HepG2 (cell line): Measurements from ENCODE around the gene CRAT. TPM values are rescaled to one million over a fixed set of nuclear protein-coding genes. Genes with fewer than 3 reads are reported as not detected.
A peak's percentile ranks its signal among the peaks of the same experiment; 100 is the strongest.

ENCODE experiments used
- FOSL2 ChIP-seq: sonication (generic); formaldehyde crosslinking; IDR thresholded peaks from 2 replicates; pipeline ENCODE4 v1.4.0; 2020; ENCODE audit warnings: missing genetic modification reagents
- FOXA3 ChIP-seq: IDR thresholded peaks from 2 replicates; pipeline ENCODE4 v1.6.1; 2016; ENCODE audit warnings: missing genetic modification reagents, missing compliant biosample characterization
- HNRNPH1 ChIP-seq: fragments of 200-400 bp; formaldehyde crosslinking; optimal IDR thresholded peaks from 2 replicates; pipeline ENCODE3; 2017; ENCODE audit warnings: mild to moderate bottlenecking, low read depth, low read length
- HNRNPL ChIP-seq: fragments of 200-400 bp; formaldehyde crosslinking; IDR thresholded peaks from 2 replicates; pipeline ENCODE4 v1.6.1; 2017; ENCODE audit warnings: mild to moderate bottlenecking, low read depth, low read length
- JDP2 ChIP-seq: sonication (generic); formaldehyde crosslinking; IDR thresholded peaks from 2 replicates; pipeline ENCODE4 v1.8.1; 2022; ENCODE audit warnings: missing genetic modification reagents, borderline replicate concordance
- NCOR1 ChIP-seq: fragments of 200-600 bp; sonication (generic); IDR thresholded peaks from 2 replicates; pipeline ENCODE4 v1.7.0; 2017; ENCODE audit warnings: antibody characterized with exemption, low read length, borderline replicate concordance
- NR2C2 ChIP-seq: sonication (generic); formaldehyde crosslinking; IDR thresholded peaks from 2 replicates; pipeline ENCODE4 v1.4.0; 2020; ENCODE audit warnings: missing genetic modification reagents, mild to moderate bottlenecking, moderate library complexity, borderline replicate concordance
- ZNF564 ChIP-seq: sonication (generic); formaldehyde crosslinking; IDR thresholded peaks from 2 replicates; pipeline ENCODE4 v1.8.1; 2023; ENCODE audit warnings: mild to moderate bottlenecking, missing genetic modification reagents
- ZNF841 ChIP-seq: sonication (generic); formaldehyde crosslinking; IDR thresholded peaks from 2 replicates; pipeline ENCODE4 v1.8.1; 2023; ENCODE audit warnings: missing genetic modification reagents, borderline replicate concordance
- polyA plus RNA-seq, 8 experiments: library from polyadenylated mRNA; depleted of rRNA in 3 of 8; stranded (reverse) in 7 of 8; unstranded in 1 of 8; fragments of >200 nt; fragmentation: Illumina TruSeq in 4 of 8; extraction: Trizol in 4 of 8; gene quantifications; 2 replicates each; pipeline versions ENCODE4 v1.2.1 to v1.2.3, GENCODE V29; 2011 to 2016; ENCODE audit warnings: low read depth in 4 of 8, missing spikeins in 1 of 8, mixed read lengths in 1 of 8; ENCODE audit not compliant: insufficient read depth in 1 of 8
- total RNA-seq, 5 experiments: library from RNA; depleted of rRNA; stranded (reverse); fragments of >200 nt; fragmentation: Illumina TruSeq; extraction: Trizol; gene quantifications; 2 replicates each; pipeline ENCODE4 v1.2.3, GENCODE V29; 2016; ENCODE audit warnings: low read depth in 1 of 5
- TF ChIP-seq, protein P1 (sequence below): sonication (generic); formaldehyde crosslinking; conservative IDR thresholded peaks from 2 replicates; pipeline ENCODE4 v1.8.0; 2022; ENCODE audit warnings: mild to moderate bottlenecking, moderate library complexity, missing genetic modification reagents
- TF ChIP-seq, protein P2 (sequence below): sonication (generic); formaldehyde crosslinking; IDR thresholded peaks from 2 replicates; pipeline ENCODE4 v1.5.1; 2020; ENCODE audit warnings: missing genetic modification reagents, mild to moderate bottlenecking, borderline replicate concordance
- TF ChIP-seq, protein P3 (sequence below): sonication (generic); formaldehyde crosslinking; IDR thresholded peaks from 2 replicates; pipeline ENCODE4 v1.4.0; 2020; ENCODE audit warnings: mild to moderate bottlenecking, missing genetic modification reagents
- TF ChIP-seq, protein P4 (sequence below): sonication (generic); formaldehyde crosslinking; IDR thresholded peaks from 2 replicates; pipeline ENCODE4 v1.4.0; 2020; ENCODE audit warnings: missing genetic modification reagents, borderline replicate concordance
- TF ChIP-seq, protein P5 (sequence below): IDR thresholded peaks from 2 replicates; pipeline ENCODE4 v1.6.1; 2016; ENCODE audit warnings: mild to moderate bottlenecking
- TF ChIP-seq, protein P6 (sequence below): sonication (generic); formaldehyde crosslinking; IDR thresholded peaks from 2 replicates; pipeline ENCODE4 v1.4.0; 2020; ENCODE audit warnings: missing genetic modification reagents, borderline replicate concordance

Gene CRAT
- total and polyA plus RNA-seq, 2 of the 13 experiments (the other 11 are each of a cell fraction or from before 2014, with no cell fraction given), result 26.1 to 26.6 TPM

DNA sequence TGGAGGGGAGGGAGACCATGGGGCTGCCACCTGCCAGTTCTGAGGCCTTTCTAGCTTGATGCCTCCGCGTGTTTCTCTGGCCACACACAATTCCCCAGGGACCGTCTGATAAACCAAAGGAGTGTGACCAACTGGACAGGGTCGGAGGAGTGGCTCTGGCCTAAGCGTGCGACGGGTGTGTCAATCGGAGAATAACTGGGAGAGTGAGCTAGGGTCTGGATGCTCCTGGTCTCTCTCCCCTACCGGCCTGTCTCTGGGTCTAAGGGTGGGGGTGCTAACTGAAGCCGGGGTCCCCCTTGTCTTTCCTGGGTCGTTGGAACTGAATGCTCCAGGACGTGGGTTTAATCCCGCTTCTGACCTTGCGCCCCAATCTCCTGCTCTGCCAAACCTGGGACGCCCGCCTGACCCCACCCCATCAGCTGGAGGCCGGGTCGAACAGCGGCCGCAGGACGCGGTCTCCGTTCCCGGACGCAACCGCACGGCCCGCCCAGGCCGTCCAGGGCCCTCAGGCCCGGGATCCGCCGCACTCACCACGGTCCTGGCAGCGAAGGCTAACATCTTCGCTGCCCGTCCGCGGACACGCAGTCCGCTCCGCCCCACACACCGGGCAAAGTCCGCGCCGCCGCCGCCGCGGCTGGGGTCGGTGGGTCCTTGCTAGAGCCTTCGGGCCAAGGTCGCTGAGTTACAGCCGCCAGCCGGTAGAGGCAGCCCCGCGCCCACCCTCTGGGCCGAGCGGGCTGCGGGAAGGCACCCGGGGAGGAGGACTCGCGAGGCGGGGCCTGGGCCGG is 447 bp downstream of the CRAT start (continued):
- peak; percentile 49 for TF ChIP-seq NCOR1
- 0 out of 2 replicates have a peak, but pooled peaks have one; percentile 12 for TF ChIP-seq FOXA3
- TF ChIP-seq, protein P1, sequence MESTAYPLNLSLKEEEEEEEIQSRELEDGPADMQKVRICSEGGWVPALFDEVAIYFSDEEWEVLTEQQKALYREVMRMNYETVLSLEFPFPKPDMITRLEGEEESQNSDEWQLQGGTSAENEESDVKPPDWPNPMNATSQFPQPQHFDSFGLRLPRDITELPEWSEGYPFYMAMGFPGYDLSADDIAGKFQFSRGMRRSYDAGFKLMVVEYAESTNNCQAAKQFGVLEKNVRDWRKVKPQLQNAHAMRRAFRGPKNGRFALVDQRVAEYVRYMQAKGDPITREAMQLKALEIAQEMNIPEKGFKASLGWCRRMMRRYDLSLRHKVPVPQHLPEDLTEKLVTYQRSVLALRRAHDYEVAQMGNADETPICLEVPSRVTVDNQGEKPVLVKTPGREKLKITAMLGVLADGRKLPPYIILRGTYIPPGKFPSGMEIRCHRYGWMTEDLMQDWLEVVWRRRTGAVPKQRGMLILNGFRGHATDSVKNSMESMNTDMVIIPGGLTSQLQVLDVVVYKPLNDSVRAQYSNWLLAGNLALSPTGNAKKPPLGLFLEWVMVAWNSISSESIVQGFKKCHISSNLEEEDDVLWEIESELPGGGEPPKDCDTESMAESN, result peak; percentile 95
- TF ChIP-seq ZNF564 (CRISPR knock-in tag), result no peak
- no peak for TF ChIP-seq FOSL2 (CRISPR knock-in tag)
- TF ChIP-seq HNRNPH1, result no peak
- TF ChIP-seq, protein P2, sequence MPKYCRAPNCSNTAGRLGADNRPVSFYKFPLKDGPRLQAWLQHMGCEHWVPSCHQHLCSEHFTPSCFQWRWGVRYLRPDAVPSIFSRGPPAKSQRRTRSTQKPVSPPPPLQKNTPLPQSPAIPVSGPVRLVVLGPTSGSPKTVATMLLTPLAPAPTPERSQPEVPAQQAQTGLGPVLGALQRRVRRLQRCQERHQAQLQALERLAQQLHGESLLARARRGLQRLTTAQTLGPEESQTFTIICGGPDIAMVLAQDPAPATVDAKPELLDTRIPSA (CRISPR knock-in tag), result no peak
- 0 out of 2 replicates have a peak, but pooled peaks have one; percentile 26 for TF ChIP-seq HNRNPL
- TF ChIP-seq, protein P3, sequence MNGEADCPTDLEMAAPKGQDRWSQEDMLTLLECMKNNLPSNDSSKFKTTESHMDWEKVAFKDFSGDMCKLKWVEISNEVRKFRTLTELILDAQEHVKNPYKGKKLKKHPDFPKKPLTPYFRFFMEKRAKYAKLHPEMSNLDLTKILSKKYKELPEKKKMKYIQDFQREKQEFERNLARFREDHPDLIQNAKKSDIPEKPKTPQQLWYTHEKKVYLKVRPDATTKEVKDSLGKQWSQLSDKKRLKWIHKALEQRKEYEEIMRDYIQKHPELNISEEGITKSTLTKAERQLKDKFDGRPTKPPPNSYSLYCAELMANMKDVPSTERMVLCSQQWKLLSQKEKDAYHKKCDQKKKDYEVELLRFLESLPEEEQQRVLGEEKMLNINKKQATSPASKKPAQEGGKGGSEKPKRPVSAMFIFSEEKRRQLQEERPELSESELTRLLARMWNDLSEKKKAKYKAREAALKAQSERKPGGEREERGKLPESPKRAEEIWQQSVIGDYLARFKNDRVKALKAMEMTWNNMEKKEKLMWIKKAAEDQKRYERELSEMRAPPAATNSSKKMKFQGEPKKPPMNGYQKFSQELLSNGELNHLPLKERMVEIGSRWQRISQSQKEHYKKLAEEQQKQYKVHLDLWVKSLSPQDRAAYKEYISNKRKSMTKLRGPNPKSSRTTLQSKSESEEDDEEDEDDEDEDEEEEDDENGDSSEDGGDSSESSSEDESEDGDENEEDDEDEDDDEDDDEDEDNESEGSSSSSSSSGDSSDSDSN (CRISPR knock-in tag), result peak; percentile 86; the same call in 1 of the 2 replicates
- TF ChIP-seq, protein P4, sequence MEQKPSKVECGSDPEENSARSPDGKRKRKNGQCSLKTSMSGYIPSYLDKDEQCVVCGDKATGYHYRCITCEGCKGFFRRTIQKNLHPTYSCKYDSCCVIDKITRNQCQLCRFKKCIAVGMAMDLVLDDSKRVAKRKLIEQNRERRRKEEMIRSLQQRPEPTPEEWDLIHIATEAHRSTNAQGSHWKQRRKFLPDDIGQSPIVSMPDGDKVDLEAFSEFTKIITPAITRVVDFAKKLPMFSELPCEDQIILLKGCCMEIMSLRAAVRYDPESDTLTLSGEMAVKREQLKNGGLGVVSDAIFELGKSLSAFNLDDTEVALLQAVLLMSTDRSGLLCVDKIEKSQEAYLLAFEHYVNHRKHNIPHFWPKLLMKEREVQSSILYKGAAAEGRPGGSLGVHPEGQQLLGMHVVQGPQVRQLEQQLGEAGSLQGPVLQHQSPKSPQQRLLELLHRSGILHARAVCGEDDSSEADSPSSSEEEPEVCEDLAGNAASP (CRISPR knock-in tag), result peak; percentile 45; the same call in 1 of the 2 replicates
- TF ChIP-seq, protein P5, sequence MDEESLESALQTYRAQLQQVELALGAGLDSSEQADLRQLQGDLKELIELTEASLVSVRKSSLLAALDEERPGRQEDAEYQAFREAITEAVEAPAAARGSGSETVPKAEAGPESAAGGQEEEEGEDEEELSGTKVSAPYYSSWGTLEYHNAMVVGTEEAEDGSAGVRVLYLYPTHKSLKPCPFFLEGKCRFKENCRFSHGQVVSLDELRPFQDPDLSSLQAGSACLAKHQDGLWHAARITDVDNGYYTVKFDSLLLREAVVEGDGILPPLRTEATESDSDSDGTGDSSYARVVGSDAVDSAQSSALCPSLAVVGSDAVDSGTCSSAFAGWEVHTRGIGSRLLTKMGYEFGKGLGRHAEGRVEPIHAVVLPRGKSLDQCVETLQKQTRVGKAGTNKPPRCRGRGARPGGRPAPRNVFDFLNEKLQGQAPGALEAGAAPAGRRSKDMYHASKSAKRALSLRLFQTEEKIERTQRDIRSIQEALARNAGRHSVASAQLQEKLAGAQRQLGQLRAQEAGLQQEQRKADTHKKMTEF (CRISPR knock-in tag), result peak; percentile 86
- no peak for TF ChIP-seq NR2C2
- TF ChIP-seq, protein P6, sequence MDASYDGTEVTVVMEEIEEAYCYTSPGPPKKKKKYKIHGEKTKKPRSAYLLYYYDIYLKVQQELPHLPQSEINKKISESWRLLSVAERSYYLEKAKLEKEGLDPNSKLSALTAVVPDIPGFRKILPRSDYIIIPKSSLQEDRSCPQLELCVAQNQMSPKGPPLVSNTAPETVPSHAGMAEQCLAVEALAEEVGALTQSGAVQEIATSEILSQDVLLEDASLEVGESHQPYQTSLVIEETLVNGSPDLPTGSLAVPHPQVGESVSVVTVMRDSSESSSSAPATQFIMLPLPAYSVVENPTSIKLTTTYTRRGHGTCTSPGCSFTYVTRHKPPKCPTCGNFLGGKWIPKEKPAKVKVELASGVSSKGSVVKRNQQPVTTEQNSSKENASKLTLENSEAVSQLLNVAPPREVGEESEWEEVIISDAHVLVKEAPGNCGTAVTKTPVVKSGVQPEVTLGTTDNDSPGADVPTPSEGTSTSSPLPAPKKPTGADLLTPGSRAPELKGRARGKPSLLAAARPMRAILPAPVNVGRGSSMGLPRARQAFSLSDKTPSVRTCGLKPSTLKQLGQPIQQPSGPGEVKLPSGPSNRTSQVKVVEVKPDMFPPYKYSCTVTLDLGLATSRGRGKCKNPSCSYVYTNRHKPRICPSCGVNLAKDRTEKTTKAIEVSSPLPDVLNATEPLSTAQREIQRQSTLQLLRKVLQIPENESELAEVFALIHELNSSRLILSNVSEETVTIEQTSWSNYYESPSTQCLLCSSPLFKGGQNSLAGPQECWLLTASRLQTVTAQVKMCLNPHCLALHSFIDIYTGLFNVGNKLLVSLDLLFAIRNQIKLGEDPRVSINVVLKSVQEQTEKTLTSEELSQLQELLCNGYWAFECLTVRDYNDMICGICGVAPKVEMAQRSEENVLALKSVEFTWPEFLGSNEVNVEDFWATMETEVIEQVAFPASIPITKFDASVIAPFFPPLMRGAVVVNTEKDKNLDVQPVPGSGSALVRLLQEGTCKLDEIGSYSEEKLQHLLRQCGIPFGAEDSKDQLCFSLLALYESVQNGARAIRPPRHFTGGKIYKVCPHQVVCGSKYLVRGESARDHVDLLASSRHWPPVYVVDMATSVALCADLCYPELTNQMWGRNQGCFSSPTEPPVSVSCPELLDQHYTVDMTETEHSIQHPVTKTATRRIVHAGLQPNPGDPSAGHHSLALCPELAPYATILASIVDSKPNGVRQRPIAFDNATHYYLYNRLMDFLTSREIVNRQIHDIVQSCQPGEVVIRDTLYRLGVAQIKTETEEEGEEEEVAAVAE (CRISPR knock-in tag), result no peak
- TF ChIP-seq ZNF841, result no peak
- TF ChIP-seq JDP2 (CRISPR knock-in tag), result no peak
